ENCODE data around the gene RPS6KA5.

DNA sequence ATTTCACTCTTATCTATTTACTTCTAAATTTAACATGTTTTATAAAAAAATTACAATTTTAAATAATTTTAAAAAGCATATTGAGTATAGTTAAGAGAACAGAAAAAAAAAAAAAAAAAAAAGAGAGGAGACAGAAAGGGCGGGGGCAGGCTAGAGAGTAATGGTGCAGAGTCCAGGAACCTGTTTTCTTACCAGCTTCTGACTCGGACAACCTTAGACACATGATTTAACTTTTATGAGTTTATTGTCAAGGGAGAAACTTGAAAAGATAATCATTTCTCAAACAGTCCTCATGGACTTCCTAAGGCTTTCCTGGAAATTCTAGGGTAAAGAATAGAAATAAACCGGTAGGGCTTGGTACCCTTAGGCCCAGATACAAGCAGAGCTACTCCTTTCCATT, 84.3 kb downstream of the RPS6KA5 start:
- TF ChIP-seq, protein P1, sequence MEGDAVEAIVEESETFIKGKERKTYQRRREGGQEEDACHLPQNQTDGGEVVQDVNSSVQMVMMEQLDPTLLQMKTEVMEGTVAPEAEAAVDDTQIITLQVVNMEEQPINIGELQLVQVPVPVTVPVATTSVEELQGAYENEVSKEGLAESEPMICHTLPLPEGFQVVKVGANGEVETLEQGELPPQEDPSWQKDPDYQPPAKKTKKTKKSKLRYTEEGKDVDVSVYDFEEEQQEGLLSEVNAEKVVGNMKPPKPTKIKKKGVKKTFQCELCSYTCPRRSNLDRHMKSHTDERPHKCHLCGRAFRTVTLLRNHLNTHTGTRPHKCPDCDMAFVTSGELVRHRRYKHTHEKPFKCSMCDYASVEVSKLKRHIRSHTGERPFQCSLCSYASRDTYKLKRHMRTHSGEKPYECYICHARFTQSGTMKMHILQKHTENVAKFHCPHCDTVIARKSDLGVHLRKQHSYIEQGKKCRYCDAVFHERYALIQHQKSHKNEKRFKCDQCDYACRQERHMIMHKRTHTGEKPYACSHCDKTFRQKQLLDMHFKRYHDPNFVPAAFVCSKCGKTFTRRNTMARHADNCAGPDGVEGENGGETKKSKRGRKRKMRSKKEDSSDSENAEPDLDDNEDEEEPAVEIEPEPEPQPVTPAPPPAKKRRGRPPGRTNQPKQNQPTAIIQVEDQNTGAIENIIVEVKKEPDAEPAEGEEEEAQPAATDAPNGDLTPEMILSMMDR (IDR thresholded peaks at IDR 0.05) = no peak
- TF ChIP-seq POLR2A (IDR thresholded peaks at IDR 0.05) = no peak
